GM18520 (cell line): ENCODE measurements around the gene PRPH2.
A peak's percentile ranks its signal among the peaks of the same experiment; 100 is the strongest.
"Not testable (repeated sequence)": the region's sequence is repeated elsewhere in the genome, so short reads cannot be mapped to it uniquely, and the experiment has no call there.

Source experiments
- ATAC-seq: cut with Tn5 transposase; IDR thresholded peaks from one replicate; pipeline ENCODE4 v1.9.1; 2021; ENCODE audit not compliant: unreplicated experiment

The PRPH2 gene

DNA sequence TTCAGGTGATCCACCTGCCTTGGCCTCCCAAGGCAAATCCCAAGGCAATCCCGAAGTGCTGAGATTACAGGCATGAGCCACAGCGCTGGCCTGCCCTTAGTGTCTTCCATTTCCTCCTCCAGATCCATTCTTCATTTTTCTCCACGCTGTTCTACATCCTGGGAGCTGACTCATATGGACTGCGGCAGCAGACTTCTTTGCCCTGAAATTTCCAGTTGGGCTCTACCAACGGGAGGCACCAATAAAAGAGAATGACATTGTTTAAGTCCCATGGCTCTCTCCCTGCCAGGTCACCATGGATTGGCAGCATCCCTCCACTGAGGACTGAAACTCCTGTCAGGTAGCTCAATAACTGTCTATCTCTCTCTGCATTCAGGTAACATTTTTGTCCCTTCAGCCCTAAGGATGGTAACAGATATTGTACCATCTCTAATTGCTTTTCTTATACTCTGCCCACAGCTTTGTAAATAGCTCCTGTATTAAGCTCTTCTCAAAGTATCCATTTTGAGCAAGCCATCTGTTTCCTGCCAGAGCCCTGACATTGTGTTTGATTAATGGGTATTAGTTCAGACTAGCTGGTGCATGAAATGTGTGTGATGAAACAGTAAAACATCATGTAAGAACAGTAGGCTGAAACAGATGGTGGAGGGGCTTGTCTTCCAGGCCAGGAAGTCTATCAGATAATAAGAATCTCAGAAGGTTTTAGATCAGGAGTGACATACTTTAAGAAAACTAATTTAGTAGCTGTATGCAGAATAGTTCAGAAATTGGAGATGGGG lies 19.9 kb upstream of the PRPH2 start:
- ATAC-seq: no peak

DNA sequence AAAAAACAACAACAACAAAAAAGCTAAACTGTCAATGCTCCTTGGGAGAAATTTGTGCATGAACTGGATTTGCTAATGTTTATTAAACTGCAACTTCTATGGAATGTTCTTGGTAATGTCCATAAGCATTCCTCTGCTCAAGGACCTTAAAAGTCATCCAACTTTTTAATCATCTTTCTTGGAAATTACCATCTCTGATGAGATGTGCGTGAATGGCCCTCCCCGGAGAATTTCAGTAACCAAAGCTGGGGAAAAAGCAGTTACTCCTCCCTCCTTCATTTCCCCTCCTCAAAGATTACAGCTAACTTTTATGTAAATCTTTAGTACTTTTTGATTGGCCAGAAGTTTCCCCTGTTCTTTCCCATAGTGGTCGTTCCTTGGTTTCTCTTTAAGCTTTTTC lies 18.3 kb upstream of the PRPH2 start:
- no peak for ATAC-seq

DNA sequence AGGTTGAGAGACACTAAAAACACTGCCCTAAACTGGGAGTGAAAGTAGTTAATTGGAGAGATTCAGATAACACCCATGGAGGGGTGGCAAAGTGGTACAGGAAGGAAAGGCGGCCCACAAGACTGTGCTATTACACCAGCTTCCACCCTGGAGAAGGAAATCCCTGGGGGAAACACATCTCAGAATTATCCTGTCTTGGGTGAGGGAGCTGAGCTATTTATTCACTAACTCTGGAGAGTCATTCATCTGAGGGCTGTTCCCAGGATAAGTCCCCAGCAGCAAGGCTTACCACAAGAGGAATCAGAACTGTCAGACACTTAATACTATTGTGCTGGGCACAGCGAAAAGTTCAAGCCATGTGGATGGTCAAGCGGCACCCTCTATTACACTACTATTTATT lies 13.6 kb upstream of the PRPH2 start:
- ATAC-seq: no peak

DNA sequence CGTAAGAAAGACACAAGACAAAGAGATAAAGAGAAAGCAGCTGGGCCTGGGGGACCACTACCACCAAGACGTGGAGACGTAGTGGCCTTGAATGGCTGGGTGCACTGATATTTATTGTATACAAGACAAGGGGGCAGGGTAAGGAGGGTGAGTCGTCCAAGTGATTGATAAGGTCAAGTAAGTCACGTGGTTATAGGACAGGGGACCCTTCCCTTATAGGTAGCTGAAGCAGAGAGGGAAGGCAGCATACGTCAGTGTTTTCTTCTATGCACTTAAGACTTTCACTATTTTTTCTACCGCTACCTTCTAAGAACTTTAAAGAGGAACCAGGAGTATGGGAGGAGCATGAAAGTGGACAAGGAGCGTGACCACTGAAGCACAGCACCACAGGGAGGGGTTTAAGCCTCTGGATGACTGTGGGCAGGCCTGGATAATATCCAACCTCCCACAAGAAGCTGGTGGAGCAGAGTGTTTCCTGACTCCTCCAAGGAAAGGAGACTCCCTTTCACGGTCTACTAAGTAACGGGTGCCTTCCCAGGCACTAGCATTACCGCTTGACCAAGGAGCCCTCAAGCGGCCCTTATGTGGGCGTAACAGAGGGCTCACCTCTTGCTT lies 11.6 kb upstream of the PRPH2 start:
- ATAC-seq: not testable (repeated sequence)

DNA sequence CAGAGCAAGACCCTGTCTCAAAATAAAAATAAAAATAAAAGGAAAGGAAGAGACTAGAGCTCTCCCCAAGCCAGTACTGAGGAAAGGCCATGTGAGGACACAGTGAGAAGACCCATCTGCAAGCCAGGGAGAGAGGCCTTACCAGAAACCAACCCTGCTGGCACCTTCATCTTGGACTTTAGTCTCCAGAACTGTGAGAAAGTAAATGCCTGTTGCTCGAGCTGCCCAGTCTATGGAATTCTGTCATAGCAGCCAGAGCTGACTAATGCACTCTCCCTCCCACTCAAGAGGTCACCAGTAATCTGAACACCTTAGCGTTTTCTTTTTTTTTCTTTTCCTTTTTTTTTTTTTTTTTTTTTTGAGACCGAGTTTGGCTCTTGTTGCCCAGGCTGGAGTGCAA lies 7.3 kb upstream of the PRPH2 start:
- no peak for ATAC-seq

DNA sequence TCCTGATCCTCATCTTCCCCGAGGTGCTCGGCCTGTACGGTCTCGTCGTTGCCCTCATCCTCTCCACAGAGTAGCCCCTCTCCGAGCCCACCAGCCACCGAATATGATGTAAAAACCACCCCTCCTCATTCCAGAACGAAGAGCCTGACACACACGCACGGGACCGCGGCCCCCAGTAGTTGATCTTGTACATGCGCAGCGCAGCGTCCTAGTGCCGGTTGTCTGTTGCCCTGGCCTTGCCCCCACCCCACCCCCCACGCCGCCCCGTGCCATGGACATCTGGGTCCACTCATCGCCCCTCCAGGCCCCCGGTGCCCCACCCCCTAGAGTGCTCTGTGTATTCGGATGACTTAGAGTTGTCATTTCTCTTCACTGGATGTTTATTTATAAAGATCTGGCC lies 5.2 kb upstream of the PRPH2 start:
- ATAC-seq: no peak

DNA sequence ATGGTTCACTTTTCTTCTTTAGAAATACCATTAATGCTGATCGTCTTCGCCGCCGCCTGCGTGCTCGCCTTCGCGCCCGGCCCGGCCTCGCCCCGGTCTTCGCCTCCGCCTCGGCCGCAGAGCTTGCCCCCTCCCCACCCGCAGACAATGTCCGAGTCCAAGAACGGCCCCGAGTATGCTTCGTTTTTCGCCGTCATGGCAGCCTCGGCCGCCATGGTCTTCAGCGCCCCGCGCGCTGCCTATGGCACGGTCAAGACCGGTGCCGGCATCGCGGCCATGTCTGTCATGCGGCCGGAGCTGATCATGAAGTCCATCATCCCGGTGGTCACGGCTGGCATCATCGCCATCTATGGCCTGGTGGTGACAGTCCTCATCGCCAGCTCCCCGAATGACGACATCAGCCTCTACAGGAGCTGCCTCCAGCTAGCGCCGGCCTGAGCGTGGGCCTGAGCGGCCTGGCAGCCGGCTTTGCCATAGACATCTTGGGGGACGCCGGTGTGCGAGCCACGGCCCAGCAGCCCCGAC lies 4.8 kb upstream of the PRPH2 start:
- ATAC-seq: no peak

DNA sequence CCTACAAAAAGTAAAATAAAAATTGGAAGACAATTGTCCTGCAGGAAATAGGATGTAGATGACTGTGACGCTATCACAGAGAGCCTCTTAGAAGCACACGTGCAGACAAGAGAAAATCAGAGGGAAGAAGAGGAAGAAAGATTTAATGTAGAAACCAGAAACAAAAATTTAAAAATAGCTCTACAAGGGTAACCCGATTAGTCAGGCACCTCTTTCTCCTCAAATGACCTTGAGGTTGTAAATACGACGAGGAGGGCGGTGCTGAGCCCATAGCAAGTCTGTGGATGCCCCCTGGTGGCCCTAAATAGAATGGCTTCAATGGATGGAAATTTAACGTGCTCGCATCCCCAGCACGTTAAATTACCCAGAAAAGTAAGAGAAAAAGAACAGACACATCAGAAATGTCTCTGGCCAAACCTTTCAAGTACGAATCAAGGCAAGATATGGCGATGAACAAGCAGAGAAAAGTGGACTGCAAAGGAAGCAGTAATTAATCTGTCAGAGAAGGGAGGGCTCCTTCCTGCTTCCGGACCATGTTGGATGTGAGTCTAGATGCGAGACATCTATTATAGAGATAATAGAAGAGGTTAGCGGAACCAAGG lies 4.2 kb upstream of the PRPH2 start:
- peak; percentile 76 for ATAC-seq

DNA sequence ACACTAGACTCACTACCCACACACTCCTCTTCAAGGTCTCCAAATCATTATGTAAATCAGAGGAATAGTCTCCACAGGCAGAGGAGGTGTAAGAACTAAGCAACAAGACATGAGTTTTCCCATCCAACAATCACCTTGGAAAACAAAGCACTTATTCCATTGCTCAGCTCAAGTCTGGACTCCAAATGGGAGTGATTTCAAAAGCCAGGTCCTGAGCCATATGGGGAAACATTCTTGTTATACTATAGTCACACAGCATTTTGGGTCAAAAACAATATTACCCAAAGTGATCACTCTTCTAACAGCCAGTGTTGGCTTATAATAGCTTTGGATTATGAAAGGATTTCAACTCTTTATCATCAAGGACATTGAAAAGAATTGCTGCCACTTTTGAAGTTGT lies 3.6 kb upstream of the PRPH2 start:
- ATAC-seq: no peak

DNA sequence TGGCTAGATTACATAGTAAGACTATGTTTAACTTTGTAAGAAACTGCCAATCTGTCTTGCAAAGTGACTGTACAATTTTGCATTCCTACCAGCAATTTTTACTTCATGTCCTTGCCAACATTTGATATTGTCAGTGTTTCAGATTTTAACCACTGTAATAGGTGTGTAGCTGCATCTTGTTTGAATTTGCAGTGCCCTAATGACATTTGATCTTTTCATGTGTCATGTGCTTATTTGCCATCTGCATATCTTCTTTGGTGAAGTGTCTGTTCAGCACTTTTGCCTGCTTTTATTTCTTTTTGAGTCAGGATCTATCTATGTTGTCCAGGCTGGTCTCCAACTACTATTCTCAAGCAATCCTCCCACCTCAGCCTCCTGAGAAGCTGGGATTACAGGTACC lies 2.4 kb upstream of the PRPH2 start:
- ATAC-seq: no peak

DNA sequence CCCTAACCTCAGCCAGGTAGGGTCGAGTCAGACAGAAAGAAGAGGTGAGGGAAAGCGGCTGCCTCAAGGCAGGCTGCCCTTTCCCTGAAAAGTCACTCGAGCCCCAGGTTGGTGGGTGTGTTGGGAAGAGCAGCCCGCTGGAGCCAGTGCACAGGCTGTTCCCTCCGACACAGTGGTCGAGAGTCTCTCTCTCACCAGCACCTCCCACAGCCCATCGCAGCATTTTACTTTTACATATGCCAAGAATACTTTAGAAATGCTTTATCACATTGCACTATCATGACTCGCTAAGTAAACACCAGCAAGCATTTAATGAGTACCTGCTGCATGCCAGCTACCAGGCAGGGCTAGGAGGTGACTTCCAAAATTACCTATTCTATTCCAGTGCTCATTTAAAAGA lies 1.7 kb downstream of the PRPH2 start:
- no peak for ATAC-seq

DNA sequence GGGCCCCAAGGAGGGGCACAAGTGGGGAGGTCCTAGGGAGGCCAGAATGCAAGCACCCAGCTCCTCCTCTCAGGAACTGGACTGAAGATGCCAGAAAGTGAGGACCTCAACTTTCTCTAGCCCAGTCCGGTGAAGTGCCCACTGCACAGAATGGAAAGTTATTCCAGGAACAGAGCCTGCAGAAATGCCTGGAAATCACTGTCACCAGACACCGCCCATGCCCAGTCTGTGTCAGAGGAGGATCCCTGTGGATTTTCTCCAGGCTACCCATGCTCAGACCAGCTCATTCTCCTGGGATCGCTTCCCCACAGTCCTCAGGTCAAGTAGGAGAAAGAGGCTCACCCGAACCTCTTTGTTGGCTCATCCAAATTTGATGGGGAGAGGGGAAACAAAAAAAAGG lies 6.5 kb downstream of the PRPH2 start:
- no peak for ATAC-seq

DNA sequence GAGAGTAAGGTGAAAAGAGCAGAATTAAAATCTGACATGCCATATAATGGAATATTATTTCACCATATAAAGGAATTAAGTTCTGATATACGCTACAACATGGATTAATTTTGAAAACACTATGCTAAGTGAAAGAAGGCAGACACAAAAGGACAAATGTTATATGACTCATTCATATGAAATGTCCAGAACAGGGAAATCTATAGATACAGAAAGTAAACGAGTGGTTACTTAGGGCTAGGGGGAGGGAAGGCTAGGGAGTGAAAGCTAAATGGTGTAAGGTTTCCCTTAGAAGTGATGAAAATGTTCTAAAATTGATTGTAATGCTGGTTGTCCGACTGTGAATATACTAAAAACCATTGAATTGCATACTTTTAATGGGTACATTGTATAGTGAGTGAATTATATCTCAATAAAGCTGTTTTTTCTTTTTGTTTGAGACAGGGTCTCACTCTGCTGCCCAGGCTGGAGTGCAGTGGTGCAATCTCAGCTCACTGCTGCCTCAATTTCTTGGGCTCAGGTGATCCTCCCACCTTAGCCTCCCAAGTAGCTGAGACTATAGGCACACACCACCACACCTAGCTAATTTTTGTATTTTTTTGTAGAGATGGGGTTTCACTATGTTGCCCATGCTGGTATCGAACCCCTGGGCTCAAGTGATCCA lies 8.2 kb downstream of the PRPH2 start:
- ATAC-seq: no peak

DNA sequence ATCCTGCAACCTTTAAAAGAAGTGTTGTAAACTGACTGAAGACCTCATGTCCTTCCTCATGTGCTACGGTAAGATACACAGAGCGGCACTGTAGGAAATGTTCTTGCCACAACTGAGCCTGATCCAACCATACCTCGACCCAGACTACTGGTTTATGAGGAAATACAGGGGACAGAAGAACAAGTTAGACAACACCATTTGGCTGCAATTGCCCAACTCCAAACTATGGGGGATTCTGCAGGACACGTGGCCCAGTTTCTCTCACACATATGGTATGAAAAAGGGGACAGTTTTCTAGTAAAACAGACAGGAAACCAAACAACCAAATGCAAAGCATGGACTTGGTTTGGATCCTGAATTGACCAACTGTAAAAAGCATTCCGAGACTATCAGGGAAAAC lies 10.5 kb downstream of the PRPH2 start:
- no peak for ATAC-seq

DNA sequence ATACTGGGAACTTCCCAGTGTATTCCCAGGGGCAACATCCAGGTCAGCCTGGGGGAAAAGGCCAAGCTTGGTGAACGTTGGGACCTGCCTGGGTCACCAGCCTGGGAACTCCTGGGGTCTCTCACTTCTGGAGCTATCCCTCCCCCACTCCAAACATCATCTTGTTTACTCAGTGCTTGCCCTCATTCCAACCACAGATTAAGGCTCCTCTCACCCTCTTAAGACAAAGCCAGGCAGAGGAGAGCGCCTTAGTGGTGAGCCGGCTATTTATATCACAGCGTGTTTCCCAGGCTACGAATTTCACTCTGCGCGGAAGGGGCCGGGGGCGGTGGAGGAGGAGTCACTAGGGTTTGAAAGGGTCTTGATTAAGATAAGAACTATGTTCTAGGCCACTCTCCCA lies 12.1 kb downstream of the PRPH2 start:
- ATAC-seq: no peak

DNA sequence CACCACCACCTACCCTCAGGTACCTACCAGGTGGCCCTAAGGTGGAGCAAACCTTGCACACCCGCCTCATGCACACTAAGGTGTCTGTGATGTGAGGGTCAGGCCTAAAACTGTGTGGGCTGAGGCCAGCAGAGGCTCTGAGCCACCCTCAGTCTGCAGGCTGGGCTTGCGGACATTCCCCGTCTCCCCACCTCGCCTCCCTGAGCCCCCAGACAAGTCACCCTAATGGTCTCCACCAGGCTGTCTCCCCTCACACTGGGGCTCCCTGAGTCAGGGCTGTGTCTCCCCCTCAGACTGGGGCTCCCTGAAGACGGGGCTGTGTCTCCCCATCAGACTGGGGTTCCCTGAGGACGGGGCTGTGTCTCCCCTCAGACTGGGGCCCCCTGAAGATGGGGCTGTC lies 12.5 kb downstream of the PRPH2 start:
- no peak for ATAC-seq

DNA sequence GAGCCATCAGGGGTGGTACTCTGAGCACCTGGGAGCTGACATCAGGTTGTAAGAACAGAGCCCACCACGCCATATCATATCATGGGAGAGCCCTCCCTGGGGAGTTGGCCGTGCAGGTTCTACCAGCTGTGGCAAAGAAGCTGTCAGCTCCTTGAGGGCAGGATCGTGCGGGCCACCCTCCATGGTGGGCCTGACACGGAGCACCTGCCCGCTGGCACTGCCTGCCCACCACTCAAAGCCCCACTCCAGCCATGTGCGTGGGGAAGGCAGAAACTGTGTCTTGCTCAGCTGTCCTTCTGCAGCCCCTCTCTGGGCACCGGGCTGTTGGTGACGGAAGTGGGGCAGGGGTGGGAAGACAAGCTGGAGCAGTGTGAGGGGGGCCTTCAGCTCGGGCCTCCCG lies 14.3 kb downstream of the PRPH2 start:
- no peak for ATAC-seq

DNA sequence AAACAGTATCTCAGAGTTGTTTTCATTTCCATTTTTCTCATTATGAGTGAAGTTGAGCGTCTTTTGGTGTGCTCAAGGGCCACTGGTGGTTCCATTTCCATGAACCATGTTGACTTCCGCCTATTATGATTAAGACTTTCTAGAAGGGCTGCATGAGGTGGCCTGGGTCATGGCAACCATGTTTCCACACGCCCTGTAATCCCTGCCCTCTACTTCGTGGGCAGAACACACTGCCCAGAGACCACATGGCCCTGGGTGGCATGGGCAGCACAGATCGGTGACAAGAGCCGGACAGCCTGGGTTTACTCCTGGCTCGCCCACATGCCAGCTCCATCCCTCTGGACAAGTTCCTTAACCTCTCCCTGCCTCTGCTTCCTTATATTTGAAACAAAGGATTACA lies 14.8 kb downstream of the PRPH2 start:
- no peak for ATAC-seq

DNA sequence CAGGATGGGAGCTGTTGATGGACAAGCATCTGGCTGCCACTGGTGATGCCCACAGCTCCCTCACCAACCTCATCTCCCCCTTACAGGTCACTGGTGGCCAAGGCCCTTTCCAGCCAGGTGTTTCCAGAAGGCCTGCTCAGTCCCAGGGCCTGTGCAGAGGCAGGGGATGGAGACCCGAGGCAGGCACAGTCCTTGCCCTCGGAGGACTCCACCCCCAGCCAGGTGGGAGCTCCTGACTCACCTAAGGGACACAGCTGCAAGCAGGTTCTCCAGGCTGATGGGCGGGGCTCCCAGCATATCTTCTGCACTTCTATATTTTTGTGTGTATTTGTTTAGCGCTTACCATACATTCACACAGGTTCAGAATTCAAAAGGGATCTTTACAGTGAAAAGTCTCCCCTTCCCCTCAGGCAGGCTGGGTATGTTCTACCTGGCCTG lies 17.4 kb downstream of the PRPH2 start:
- ATAC-seq: no peak

DNA sequence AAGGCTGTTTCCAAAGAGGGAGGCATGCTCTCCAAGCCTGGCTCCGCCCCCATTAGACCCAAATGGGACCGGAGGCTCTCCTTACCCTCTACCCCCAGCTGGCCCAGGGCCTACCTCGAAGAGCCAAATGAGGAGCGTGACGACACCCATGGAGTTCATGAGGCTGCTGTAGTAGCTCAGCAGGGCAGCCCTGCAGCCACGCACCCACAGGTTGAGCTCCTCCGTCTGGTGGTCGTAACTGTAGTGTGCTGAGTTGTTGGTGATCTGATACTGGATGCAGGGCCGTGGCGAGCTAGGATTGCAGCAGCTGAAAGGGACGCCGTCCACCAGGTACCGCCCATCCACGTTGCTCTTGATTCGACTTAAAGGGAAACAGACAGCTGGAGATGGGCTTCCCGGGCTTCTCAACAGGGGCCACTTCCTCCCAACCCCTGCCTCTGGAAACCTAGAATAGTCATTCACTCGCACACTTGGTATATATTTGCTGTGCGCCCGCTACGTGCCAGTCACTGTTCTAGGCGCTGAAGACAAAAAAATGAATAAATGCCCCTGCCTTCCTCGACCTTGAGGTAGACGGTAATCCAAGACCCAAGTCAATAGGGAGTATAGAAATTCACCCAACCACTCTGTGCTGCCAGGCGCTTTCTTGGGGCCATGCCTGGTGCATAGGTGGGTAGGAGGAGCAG lies 18.0 kb downstream of the PRPH2 start:
- ATAC-seq: no peak

DNA sequence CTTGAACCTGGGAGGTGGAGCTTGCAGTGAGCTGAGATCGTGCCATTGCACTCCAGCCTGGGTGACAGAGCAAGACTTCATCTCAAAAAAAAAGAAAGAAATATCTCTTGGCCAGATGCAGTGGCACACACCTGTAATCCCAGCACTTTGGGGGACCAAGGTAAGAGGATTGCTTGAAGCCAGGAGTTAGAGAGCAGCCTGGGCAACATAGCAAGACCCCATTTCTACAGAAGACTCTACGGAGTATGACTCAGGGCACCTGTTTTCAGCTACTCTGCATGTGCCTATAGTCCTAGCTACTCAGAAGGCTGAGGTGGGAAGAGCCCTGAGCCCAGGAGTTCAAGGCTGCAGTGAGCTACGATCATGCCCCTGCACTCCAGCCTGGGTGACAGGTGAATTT lies 19.6 kb downstream of the PRPH2 start:
- ATAC-seq: not testable (repeated sequence)
